Esophagus (tissue), 2 donors: Measurements from ENCODE around the gene OR10H1. TPM values are rescaled to one million over a fixed set of nuclear protein-coding genes. Genes with fewer than 3 reads are reported as not detected.
"Not testable (repeated sequence)": the region's sequence is repeated elsewhere in the genome, so short reads cannot be mapped to it uniquely, and the experiment has no call there.

Experiments
- H3K27ac ChIP-seq, 2 donors: one replicate each; pipeline ENCODE4 v1.5.1; 2013; ENCODE audit warnings: low read depth in 2 of 2, mild to moderate bottlenecking in 2 of 2, inconsistent platforms in 1 of 2, low read length in 1 of 2, moderate library complexity in 1 of 2
- H3K27me3 ChIP-seq, 2 donors: one replicate each; pipeline ENCODE4 v1.6.1; 2013; ENCODE audit warnings: low read length in 2 of 2, control low read depth in 1 of 2, mild to moderate bottlenecking in 1 of 2; ENCODE audit not compliant: insufficient read depth in 2 of 2, control insufficient read depth in 1 of 2
- H3K36me3 ChIP-seq, 2 donors: one replicate each; pipeline ENCODE4 v1.6.1; 2013; ENCODE audit warnings: low read length in 1 of 2; ENCODE audit not compliant: control insufficient read depth in 2 of 2, insufficient read depth in 2 of 2
- H3K4me1 ChIP-seq, 2 donors: one replicate each; pipeline ENCODE4 v1.6.1; 2013; ENCODE audit warnings: low read length in 1 of 2; ENCODE audit not compliant: control insufficient read depth in 2 of 2, insufficient read depth in 2 of 2
- H3K4me3 ChIP-seq, 2 donors: one replicate each; pipeline ENCODE4 v1.5.1; 2013; ENCODE audit warnings: low read length in 2 of 2, mild to moderate bottlenecking in 2 of 2, low read depth in 1 of 2, moderate library complexity in 1 of 2
- H3K9me3 ChIP-seq, 2 donors: one replicate each; pipeline ENCODE4 v1.6.1; 2013; ENCODE audit warnings: mild to moderate bottlenecking in 2 of 2, low read depth in 1 of 2, low read length in 1 of 2, moderate library complexity in 1 of 2; ENCODE audit not compliant: control insufficient read depth in 2 of 2, insufficient read depth in 1 of 2
- WGBS, 2 donors: extraction: QIAGEN DNeasy Blood & Tissue Kit; methylation state at CpG; one replicate each; pipeline ENCODE4 v1.1.7; 2013; 5-methylcytosine and 5-hydroxymethylcytosine counted together
- polyA plus RNA-seq, 2 donors: library from polyadenylated mRNA; stranded (reverse); fragments of 200-250 nt; gene quantifications; one replicate each; pipeline ENCODE4 v1.2.3, GENCODE V29; 2013
- donor health status: healthy with polysubstance abuse.
- donor health status: Bipolar disorder and iron deficiency.

OR10H1 gene
- polyA plus RNA-seq, 2 donors = 0.04 TPM; not detected in 1

DNA sequence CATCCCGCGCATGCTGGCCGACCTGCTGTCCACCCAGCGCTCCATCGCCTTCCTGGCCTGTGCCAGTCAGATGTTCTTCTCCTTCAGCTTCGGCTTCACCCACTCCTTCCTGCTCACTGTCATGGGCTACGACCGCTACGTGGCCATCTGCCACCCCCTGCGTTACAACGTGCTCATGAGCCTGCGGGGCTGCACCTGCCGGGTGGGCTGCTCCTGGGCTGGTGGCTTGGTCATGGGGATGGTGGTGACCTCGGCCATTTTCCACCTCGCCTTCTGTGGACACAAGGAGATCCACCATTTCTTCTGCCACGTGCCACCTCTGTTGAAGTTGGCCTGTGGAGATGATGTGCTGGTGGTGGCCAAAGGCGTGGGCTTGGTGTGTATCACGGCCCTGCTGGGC, 21.2 kb downstream of the OR10H1 start:
- H3K9me3 ChIP-seq, H3K36me3 ChIP-seq, H3K27ac ChIP-seq, H3K4me3 ChIP-seq, H3K4me1 ChIP-seq, H3K27me3 ChIP-seq: not testable (repeated sequence)
- WGBS, 2 donors = 94% methylated on average over 18 of the region's 18 CpGs

- H3K9me3 ChIP-seq = no peaks in the 10 kb centered on the region
- no peaks in the 10 kb centered on the region for H3K36me3 ChIP-seq
- H3K4me3 ChIP-seq = no peak overlapping the region
- WGBS, 2 donors = 38 to 46% methylated on average over 6 of the region's 6 CpGs
- H3K27ac ChIP-seq = no peak overlapping the region
- H3K4me1 ChIP-seq = no peaks in the 10 kb centered on the region
- H3K27me3 ChIP-seq = no peaks in the 10 kb centered on the region
These were observed 25.4 kb downstream of the OR10H1 start for GRCh38 chr19:15790096-15790495.

DNA sequence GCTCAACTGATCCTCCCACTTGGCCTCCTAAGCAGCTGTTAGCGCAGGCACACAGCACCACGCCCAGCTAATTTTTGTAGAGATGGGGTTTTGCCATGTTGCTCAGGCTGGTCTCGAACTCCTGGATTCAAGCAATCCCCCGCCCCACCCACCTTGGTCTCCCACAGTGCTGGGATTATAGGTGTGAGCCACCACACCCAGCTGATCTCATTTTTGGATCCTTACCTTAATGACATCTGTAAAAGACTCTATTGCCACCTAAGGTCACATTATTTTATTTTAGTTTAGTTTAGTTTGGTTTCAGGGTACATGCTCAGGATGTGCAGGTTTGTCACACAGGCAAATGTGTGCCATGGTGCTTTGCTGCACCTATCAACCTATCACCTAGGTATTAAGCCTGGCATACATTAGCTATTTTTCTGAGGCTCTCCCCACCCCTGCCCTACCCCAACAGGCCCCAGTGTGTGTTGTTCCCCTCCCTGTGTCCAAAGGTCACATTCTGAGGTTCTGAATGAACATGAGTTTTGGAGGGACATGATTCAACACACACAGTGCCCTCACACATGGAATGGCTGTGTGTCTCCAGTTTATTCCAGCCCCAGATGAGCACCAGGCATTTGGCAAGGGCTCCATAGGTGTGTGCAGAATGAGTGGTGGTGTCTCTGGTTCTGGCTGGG, 26.7 kb downstream of the OR10H1 start:
- no peaks in the 10 kb centered on the region for H3K27me3 ChIP-seq
- no peak overlapping the region for H3K4me3 ChIP-seq
- H3K9me3 ChIP-seq = no peaks in the 10 kb centered on the region
- H3K27ac ChIP-seq = no peak overlapping the region
- no peaks in the 10 kb centered on the region for H3K4me1 ChIP-seq
- 73 to 75% methylated on average over 4 of the region's 4 CpGs for WGBS, 2 donors
- H3K36me3 ChIP-seq = no peaks in the 10 kb centered on the region

DNA sequence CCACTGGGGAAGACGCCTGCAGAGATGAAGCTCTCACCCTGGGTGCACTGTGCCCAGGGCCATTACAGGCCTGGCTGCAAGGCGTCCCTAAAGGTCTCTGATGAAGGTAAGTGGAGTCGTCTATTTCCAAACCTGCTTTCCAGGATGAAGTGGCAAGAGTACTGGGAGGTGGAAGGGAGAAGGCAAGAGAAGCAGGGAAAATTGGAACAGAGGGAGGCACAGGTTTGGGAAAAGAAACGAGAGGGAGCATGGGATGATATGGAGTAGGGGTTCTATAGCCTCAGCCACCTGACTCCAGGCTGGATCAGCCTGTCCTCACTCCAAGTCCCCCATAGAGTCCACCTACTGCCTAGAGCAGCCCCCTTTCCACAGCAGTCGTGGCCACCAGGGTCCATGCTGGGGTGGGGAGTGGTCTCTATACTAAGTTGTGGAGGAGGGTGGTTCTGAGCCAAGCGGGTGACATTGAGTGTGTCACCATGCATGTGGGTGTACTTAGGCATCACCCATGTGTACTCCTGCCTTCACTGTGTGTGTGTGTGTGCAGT, 27.8 kb downstream of the OR10H1 start, which contains the start of gene OR10H5:
TSS of gene OR10H5 (plus strand) at position 51 of the 545 bp plus-strand sequence. CDS start 6,388 bp downstream, outside the sequence.
- Histone ChIP-seq H3K4me1 (no peaks in the 10 kb centered on the region), H3K4me3 (no peak within 1 kb of the TSS), H3K36me3 (no peaks in the 10 kb centered on the region), H3K27me3 (no peaks in the 10 kb centered on the region), H3K27ac (no peak within 1 kb of the TSS), H3K9me3 (no peaks in the 10 kb centered on the region)
- WGBS, 2 donors = 71 to 75% methylated on average over 6 of the region's 6 CpGs

DNA sequence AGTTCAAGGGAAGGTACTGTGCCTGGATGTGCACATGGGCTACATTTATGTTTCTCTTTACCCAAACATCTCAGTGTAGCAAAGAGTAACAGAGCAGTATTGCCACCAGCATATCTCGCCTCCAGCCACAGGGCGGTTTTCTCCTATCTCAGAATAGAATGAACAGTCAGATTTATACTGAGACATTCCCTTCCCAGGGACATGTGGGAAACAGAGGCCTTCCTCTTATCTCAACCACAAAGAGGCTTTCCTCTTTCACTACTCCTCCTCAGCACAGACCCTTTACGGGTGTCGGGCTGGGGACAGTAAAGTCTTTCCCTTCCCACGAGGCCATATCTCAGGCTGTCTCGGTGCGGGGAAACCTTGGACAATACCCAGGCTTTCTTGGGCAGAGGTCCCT, 32.6 kb downstream of the OR10H1 start:
- H3K27me3 ChIP-seq, H3K4me3 ChIP-seq, H3K36me3 ChIP-seq, H3K27ac ChIP-seq, H3K4me1 ChIP-seq, H3K9me3 ChIP-seq: not testable (repeated sequence)
- 48 to 72% methylated on average over 7 of the region's 7 CpGs for WGBS, 2 donors

GRCh38 chr19:15782211-15782610, 33.3 kb downstream of the OR10H1 start:
- Histone ChIP-seq H3K4me3 (no peak overlapping the region), H3K27ac (no peak overlapping the region)

GRCh38 chr19:15781661-15782060, 33.8 kb downstream of the OR10H1 start:
- H3K4me1 ChIP-seq = peaks cover 0 to 9% of the 10 kb centered on the region in 2 donors
- no peak overlapping the region for H3K27ac ChIP-seq
- 72 to 75% methylated on average over 5 of the region's 5 CpGs for WGBS, 2 donors
- no peaks in the 10 kb centered on the region for H3K27me3 ChIP-seq
- no peaks in the 10 kb centered on the region for H3K36me3 ChIP-seq
- H3K4me3 ChIP-seq = no peak overlapping the region
- H3K9me3 ChIP-seq = no peaks in the 10 kb centered on the region

More at GRCh38 chr19:15782211-15782610, 33.3 kb downstream of the OR10H1 start:
- Histone ChIP-seq H3K27me3 (no peaks in the 10 kb centered on the region), H3K4me1 (peaks cover 0 to 9% of the 10 kb centered on the region in 2 donors), H3K9me3 (no peaks in the 10 kb centered on the region), H3K36me3 (no peaks in the 10 kb centered on the region)
- 60 to 61% methylated on average over 3 of the region's 3 CpGs for WGBS, 2 donors

GRCh38 chr19:15780610-15781418, 34.6 kb downstream of the OR10H1 start:
- 58% methylated on average over 6 to 7 of the region's 7 CpGs for WGBS, 2 donors
- Histone ChIP-seq H3K27ac (peak overlapping the region; percentile 65 to 73), H3K36me3 (no peaks in the 10 kb centered on the region), H3K4me1 (peaks cover 0 to 9% of the 10 kb centered on the region in 2 donors), H3K9me3 (no peaks in the 10 kb centered on the region), H3K4me3 (no peak overlapping the region), H3K27me3 (no peaks in the 10 kb centered on the region)

DNA sequence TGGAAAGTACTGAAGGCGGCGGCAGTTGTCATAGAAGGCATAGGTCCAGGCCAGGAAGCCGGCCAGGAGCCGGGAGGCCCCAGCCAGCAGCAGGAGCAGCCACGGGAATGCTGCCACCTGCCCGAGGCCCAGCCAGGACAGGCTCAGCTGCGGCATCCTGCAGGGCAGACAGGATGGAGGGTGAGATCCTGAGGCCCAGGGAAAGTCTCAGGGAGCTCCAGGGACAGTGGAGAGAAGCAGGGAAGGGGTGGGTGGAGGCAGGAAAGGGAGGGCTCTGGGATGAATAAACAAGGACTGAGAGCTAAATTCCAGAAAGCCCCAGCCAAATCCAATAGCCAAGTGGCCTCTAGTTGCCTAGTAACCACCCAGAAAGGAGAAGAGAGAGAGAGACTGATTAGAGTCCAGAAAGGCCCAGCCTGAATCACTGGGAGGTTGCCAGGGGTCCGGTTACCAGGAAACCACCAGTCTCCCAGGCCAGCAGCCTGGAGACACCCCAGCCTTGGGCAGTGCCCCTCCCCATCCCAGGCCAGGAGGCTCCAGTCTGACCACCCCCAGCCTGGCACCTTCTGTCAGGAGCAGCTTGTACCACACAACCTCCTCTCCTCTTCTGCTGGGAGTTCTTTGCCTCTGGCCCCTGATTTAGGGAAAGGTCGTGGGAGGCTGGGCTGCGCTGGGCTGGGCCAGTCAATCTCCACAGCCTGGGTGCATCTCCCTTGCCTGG, 35.5 kb downstream of the OR10H1 start:
- H3K27ac ChIP-seq = peak overlapping the region; percentile 65 to 80
- no peak overlapping the region for H3K4me3 ChIP-seq
- peaks cover 0 to 9% of the 10 kb centered on the region in 2 donors for H3K4me1 ChIP-seq
- no peaks in the 10 kb centered on the region for H3K9me3 ChIP-seq
- H3K27me3 ChIP-seq = no peaks in the 10 kb centered on the region
- WGBS, 2 donors = 14 to 26% methylated on average over 9 to 10 of the region's 10 CpGs
- no peaks in the 10 kb centered on the region for H3K36me3 ChIP-seq
